ENCODE measurements around the gene ILDR1.

GRCh38 chr3:121979734-121980449, 42.2 kb downstream of the ILDR1 start:
- TF ChIP-seq CTCF (IDR thresholded peaks at IDR 0.05) (no peak), POLR2A (IDR thresholded peaks at IDR 0.05) (no peak)
